H1 (cell line): ENCODE data around the gene GPER1. TPM values are rescaled to one million over a fixed set of nuclear protein-coding genes. Genes with fewer than 3 reads are reported as not detected.

ENCODE experiments used
- CTCF ChIA-PET: fragments of 300-600 bp; sonication (Branson Sonifier 250); formaldehyde crosslinking; loops from one replicate; lab custom pipeline; 2021; ENCODE audit not compliant: partially characterized antibody; lab: Charles Lee
- POLR2A ChIA-PET: fragments of 300-600 bp; sonication (Branson Sonifier 250); formaldehyde crosslinking; loops from one replicate; lab custom pipeline; 2021; ENCODE audit warnings: inconsistent platforms; ENCODE audit not compliant: partially characterized antibody; lab: Charles Lee
- DNase-seq, 2 experiments: peaks; one replicate each; pipeline versions ENCODE4 v3.0.0 to v3.0.0-alpha.2; 2010 to 2022; ENCODE audit warnings: low spot score in 2 of 2, low read depth in 1 of 2, mixed read lengths in 1 of 2
- FAIRE-seq: peaks from 2 replicates; lab custom pipeline; 2011; peaks lifted over from hg19 to GRCh38; lab: Jason Lieb, UNC
- H2AFZ ChIP-seq: 2 replicates; pipeline ENCODE4 v1.8.1; 2012; ENCODE audit warnings: low read length, inconsistent platforms
- H2AK5ac ChIP-seq: 2 replicates; pipeline ENCODE4 v1.6.1; 2013; ENCODE audit warnings: low read depth, low read length
- H2BK120ac ChIP-seq: replicated peaks from 2 replicates; pipeline ENCODE3; 2013; ENCODE audit warnings: low read depth, low read length, inconsistent platforms
- H2BK12ac ChIP-seq: 2 replicates; pipeline ENCODE4 v1.6.1; 2013; ENCODE audit warnings: low read depth, low read length
- H2BK15ac ChIP-seq: 2 replicates; pipeline ENCODE4 v1.6.1; 2013; ENCODE audit warnings: low read length
- H2BK20ac ChIP-seq: 2 replicates; pipeline ENCODE4 v1.6.1; 2013; ENCODE audit warnings: low read length
- H2BK5ac ChIP-seq: 2 replicates; pipeline ENCODE4 v1.6.1; 2013; ENCODE audit warnings: low read depth, low read length
- H3K14ac ChIP-seq: 2 replicates; pipeline ENCODE4 v1.6.1; 2013; ENCODE audit warnings: inconsistent platforms; ENCODE audit not compliant: insufficient read length
- H3K18ac ChIP-seq: 2 replicates; pipeline ENCODE4 v1.6.1; 2013; ENCODE audit warnings: low read length; ENCODE audit errors: extremely low read depth
- H3K23ac ChIP-seq: 2 replicates; pipeline ENCODE4 v1.6.1; 2013; ENCODE audit warnings: inconsistent platforms; ENCODE audit not compliant: insufficient read length
- H3K23me2 ChIP-seq: 2 replicates; pipeline ENCODE4 v1.6.1; 2013; ENCODE audit warnings: low read depth, low read length
- H3K27ac ChIP-seq: 2 replicates; pipeline ENCODE4 v1.6.1; 2011; ENCODE audit warnings: low read depth, low read length, inconsistent platforms
- H3K27me3 ChIP-seq, 4 experiments: replicated peaks in 1 of 4; 1 replicate in 1 of 4; 2 replicates in 3 of 4; pipeline versions ENCODE4 v1.6.1 to v1.8.1; 2011 to 2013; ENCODE audit warnings: low read length in 3 of 4, mild to moderate bottlenecking in 3 of 4, inconsistent platforms in 2 of 4, mixed read lengths in 2 of 4, moderate library complexity in 1 of 4; ENCODE audit not compliant: control insufficient read depth in 3 of 4, insufficient read depth in 3 of 4; ENCODE audit errors: extremely low read depth in 1 of 4
- H3K36me3 ChIP-seq, 4 experiments: 2 replicates each; pipeline versions ENCODE4 v1.6.1 to v1.8.1; 2011 to 2013; ENCODE audit warnings: mild to moderate bottlenecking in 4 of 4, low read length in 3 of 4, moderate library complexity in 2 of 4, control low read depth in 1 of 4, inconsistent platforms in 1 of 4; ENCODE audit not compliant: insufficient read depth in 4 of 4, control insufficient read depth in 2 of 4
- H3K4ac ChIP-seq: replicated peaks from 2 replicates; pipeline ENCODE3; 2013; ENCODE audit warnings: low read length, low read depth, mixed read lengths, inconsistent platforms; ENCODE audit not compliant: insufficient read length
- H3K4me1 ChIP-seq, 4 experiments: replicated peaks in 1 of 4; 1 replicate in 1 of 4; 2 replicates in 3 of 4; pipeline versions ENCODE4 v1.6.1 to v1.8.1; 2011 to 2013; ENCODE audit warnings: low read length in 3 of 4, inconsistent platforms in 2 of 4, mixed read lengths in 1 of 4; ENCODE audit not compliant: insufficient read depth in 4 of 4, control insufficient read depth in 3 of 4
- H3K4me2 ChIP-seq, 2 experiments: 2 replicates each; pipeline versions ENCODE4 v1.6.1 to v1.8.1; 2011 to 2013; ENCODE audit warnings: low read depth in 2 of 2, low read length in 2 of 2, control low read depth in 1 of 2, inconsistent platforms in 1 of 2, mild to moderate bottlenecking in 1 of 2; ENCODE audit not compliant: insufficient read depth in 1 of 2
- H3K4me3 ChIP-seq, 4 experiments: fragments of 200-600, 300-600 bp in 1 of 4; sonication (generic), shearing (Covaris generic), sonication (Bioruptor Twin) in 1 of 4; 2 replicates each; pipeline versions ENCODE4 v1.5.1 to v1.8.1; 2011 to 2016; ENCODE audit warnings: low read length in 4 of 4, low read depth in 3 of 4, control low read depth in 2 of 4, inconsistent platforms in 2 of 4, mild to moderate bottlenecking in 2 of 4, mixed read lengths in 1 of 4, moderate library complexity in 1 of 4; ENCODE audit not compliant: insufficient read depth in 2 of 4; ENCODE audit errors: extremely low read depth in 1 of 4
- H3K56ac ChIP-seq: replicated peaks from 2 replicates; pipeline ENCODE3; 2013; ENCODE audit warnings: low read depth, mild to moderate bottlenecking, mixed read lengths, low read length, inconsistent platforms; ENCODE audit not compliant: insufficient read length
- H3K79me1 ChIP-seq: 2 replicates; pipeline ENCODE4 v1.6.1; 2013; ENCODE audit warnings: low read depth, low read length, control low read depth
- H3K79me2 ChIP-seq, 2 experiments: 2 replicates each; pipeline versions ENCODE4 v1.6.1 to v1.8.1; 2012 to 2013; ENCODE audit warnings: low read length in 2 of 2, mild to moderate bottlenecking in 2 of 2, inconsistent platforms in 1 of 2; ENCODE audit not compliant: insufficient read depth in 2 of 2, control insufficient read depth in 1 of 2
- H3K9ac ChIP-seq, 4 experiments: replicated peaks in 1 of 4; 1 replicate in 1 of 4; 2 replicates in 3 of 4; pipeline versions ENCODE4 v1.6.1 to v1.8.1; 2011 to 2013; ENCODE audit warnings: low read depth in 3 of 4, low read length in 3 of 4, control low read depth in 2 of 4, mild to moderate bottlenecking in 2 of 4, moderate library complexity in 2 of 4, inconsistent platforms in 1 of 4; ENCODE audit errors: extremely low read depth in 1 of 4
- H3K9me3 ChIP-seq, 2 experiments: 2 replicates each; pipeline versions ENCODE4 v1.6.1 to v1.8.1; 2012 to 2013; ENCODE audit warnings: mild to moderate bottlenecking in 2 of 2, moderate library complexity in 2 of 2, control low read depth in 1 of 2, inconsistent platforms in 1 of 2, low read depth in 1 of 2, low read length in 1 of 2, mixed read lengths in 1 of 2; ENCODE audit not compliant: insufficient read depth in 2 of 2
- H4K20me1 ChIP-seq, 2 experiments: replicated peaks in 1 of 2; 2 replicates each; pipeline versions ENCODE3 to v1.8.1; 2011 to 2013; ENCODE audit warnings: inconsistent platforms in 2 of 2, low read length in 2 of 2, mild to moderate bottlenecking in 1 of 2; ENCODE audit not compliant: insufficient read depth in 2 of 2, control insufficient read depth in 1 of 2
- H4K5ac ChIP-seq: 2 replicates; pipeline ENCODE4 v1.6.1; 2013; ENCODE audit warnings: low read length, low read depth, mixed read lengths, inconsistent platforms; ENCODE audit not compliant: insufficient read length
- H4K8ac ChIP-seq: 2 replicates; pipeline ENCODE4 v1.8.0; 2013; ENCODE audit warnings: mild to moderate bottlenecking, moderate library complexity, low read length, inconsistent platforms; ENCODE audit not compliant: insufficient read depth; ENCODE audit errors: extremely low read depth
- H4K91ac ChIP-seq: replicated peaks from 2 replicates; pipeline ENCODE3; 2013; ENCODE audit warnings: low read length, mixed read lengths, inconsistent platforms; ENCODE audit not compliant: insufficient read length
- GTF2F1 ChIP-seq: IDR thresholded peaks from 2 replicates; pipeline ENCODE4 v1.6.1; 2012; ENCODE audit warnings: low read depth, low read length, improper control_type of control experiment, borderline replicate concordance
- WGBS, 2 experiments: shearing (Covaris generic) in 1 of 2; methylation state at CpG; one replicate each; pipeline versions ENCODE4 v1.1.6 to v1.1.7; 2013 to 2015; ENCODE audit warnings: low lambda C conversion rate in 2 of 2, mixed read lengths in 2 of 2, inconsistent platforms in 1 of 2, low coverage in 1 of 2, missing lambda C conversion rate in 1 of 2; ENCODE audit not compliant: insufficient replicate concordance in 2 of 2, insufficient coverage in 1 of 2, insufficient read length in 1 of 2; ENCODE audit errors: extremely low coverage in 1 of 2, missing lambda C conversion rate in 1 of 2; 5-methylcytosine and 5-hydroxymethylcytosine counted together
- polyA plus RNA-seq, 7 experiments: library from polyadenylated mRNA; depleted of rRNA in 3 of 7; stranded (reverse) in 5 of 7; unstranded in 2 of 7; fragments of >200 nt in 5 of 7; fragments of 200-250 nt in 2 of 7; gene quantifications; 1 replicate in 5 of 7; 2 replicates in 1 of 7; 4 replicates in 1 of 7; pipeline versions ENCODE4 v1.2.1 to v1.2.3, GENCODE V29; 2011 to 2013; ENCODE audit warnings: missing spikeins in 2 of 7, mixed read lengths in 2 of 7
- total RNA-seq: library from RNA; stranded (reverse); fragmentation: NEBNext Ultra II Directional; extraction: Animal tissue kit (Norgen Biotek cat#: 25700); gene quantifications from 2 replicates; pipeline ENCODE4 v1.2.1, GENCODE V29; 2021

Gene GPER1
- total and polyA plus RNA-seq, 2 of the 8 experiments (the other 6 are each of a cell fraction or from before 2014, with no cell fraction given): 0.24 to 0.47 TPM

GRCh38 chr7:1111156-1111555, 23.2 kb downstream of the GPER1 start:
- Histone ChIP-seq H4K20me1 (peaks cover 0 to 12% of the 10 kb centered on the region in 2 experiments), H4K91ac (no peak overlapping the region), H3K4me3 (no peak overlapping the region), H2AK5ac (no peak overlapping the region), H3K9me3 (no peaks in the 10 kb centered on the region; a peak in 1 of 4 replicates), H2BK12ac (no peak overlapping the region), H2BK20ac (no peak overlapping the region), H3K4ac (no peak overlapping the region), H3K14ac (no peak overlapping the region), H3K23ac (no peak overlapping the region), H3K36me3 (no peaks in the 10 kb centered on the region), H3K18ac (no peak overlapping the region), H3K23me2 (no peaks in the 10 kb centered on the region), H2BK5ac (no peak overlapping the region), H3K27ac (no peak overlapping the region), H2BK120ac (no peak overlapping the region), H3K9ac (no peak overlapping the region), H3K79me1 (peaks cover 16% of the 10 kb centered on the region), H2BK15ac (no peak overlapping the region), H4K8ac (no peak overlapping the region), H3K4me2 (no peak overlapping the region), H3K4me1 (no peaks in the 10 kb centered on the region), H3K27me3 (no peaks in the 10 kb centered on the region), H3K79me2 (peaks cover 0 to 6% of the 10 kb centered on the region in 2 experiments; a peak in 1 of 4 replicates), H4K5ac (no peak overlapping the region), H3K56ac (no peak overlapping the region), H2AFZ (no peak overlapping the region)
- CTCF ChIA-PET: interaction anchor here (0.6 to 0.9 kb wide), 2 partner anchors 8 to 25 kb away, joined by 3 read pairs; no protein-coding TSS in a partner anchor
- POLR2A ChIA-PET: no interaction called here
- 85% methylated on average over 3 of the region's 3 CpGs; no CpG with 5 or more reads in 1 of the 2 experiments for WGBS, 2 experiments
- DNase-seq (no peak), FAIRE-seq (no peak)
- TF ChIP-seq GTF2F1: no peak
